ENCODE results near the gene GABBR1. TPM values are rescaled to one million over a fixed set of nuclear protein-coding genes. Genes with fewer than 3 reads are reported as not detected.

The GABBR1 gene
- total RNA-seq, 1 donor from 2014 or later = 33.5 TPM

DNA sequence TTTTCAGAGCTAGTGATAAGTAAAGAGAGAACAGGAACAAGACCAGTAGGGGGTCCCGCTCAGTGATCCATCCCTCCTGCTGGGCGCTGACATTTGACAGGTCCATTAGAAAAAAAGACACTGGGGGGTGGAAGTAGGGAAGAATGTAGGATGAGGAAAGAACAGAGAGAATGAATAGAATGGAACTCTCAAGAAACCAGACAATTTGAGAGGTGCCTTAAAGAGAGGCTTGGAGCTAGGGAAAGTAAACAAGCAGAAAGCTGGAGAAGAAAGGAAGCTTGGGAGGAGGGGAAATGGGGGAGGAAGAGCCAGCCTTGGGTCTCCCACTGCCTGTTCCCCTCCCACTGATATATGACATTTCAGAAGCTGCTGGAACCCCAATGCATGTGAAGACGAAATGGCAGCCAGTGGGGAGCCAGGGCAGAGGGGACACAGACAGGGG, 8.4 kb downstream of the GABBR1 start:
- DNase-seq (ENCODE audit: low spot score) = no peak

- no peak for DNase-seq (ENCODE audit: low spot score)
Observed at GRCh38 chr6:29620630-29621029, 12.4 kb downstream of the GABBR1 start.

DNA sequence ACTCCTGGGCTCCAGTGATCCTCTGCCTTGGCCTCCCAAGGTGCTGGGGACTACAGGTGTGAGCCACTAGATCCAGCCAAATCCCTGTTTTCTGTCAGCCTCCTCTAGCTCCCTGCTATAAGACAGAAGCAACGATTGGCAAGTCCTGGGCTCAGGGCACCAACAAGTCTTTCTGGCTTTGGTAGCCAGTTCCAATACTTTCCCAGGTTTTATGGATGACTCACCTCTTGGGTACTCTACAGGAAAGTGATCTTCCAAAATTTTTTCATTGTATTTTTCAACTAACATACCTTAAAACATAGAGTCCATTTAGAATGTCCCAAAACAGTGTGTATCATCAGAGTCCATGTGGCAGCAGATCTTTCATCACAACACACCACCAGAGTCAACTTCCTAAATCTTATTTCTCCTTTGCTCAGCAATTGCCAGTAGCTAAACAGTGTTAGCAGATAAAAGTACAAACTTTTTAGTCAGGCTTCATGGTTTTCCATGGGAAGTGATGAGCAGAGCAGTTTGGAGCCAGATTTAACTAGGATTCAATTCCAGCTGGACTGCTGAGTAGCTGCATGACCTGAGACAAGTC, 13.3 kb downstream of the GABBR1 start:
- DNase-seq (ENCODE audit: low spot score) = no peak

DNA sequence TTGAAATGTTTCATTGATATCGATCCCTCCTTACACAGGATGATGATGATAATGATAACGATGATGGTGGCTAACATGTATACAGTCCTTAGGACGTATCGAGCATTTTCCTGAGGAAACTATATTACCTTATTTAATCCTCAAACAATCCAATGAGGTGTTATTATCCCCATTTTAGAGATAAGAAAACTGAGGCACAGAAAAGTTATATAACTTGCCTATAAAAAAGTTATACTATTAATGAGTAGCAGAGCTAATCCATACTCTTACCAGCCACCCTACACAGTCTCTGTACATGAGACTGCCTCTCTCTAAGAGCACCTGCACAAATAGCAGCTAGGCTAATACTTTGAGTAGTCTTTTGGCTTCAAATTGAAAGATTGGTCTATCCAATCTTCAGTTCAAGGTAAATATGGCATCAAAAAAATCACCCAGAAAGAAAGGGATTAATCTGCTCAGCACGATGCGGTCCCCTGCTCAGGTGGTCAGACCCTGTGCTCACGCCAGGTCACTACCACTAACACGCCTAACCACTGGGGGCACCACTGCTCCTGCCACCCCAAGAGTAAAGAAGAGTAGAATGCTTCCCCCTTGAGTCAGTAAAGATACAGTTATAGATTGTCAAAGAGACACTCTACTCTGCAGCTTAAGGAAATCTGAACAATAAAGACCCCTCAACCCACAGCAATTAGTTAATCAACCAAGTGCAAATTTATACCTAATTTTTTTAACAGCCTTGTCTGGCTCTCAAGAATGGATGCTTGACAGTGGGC, 15.0 kb downstream of the GABBR1 start:
- DNase-seq (ENCODE audit: low spot score) = no peak

DNA sequence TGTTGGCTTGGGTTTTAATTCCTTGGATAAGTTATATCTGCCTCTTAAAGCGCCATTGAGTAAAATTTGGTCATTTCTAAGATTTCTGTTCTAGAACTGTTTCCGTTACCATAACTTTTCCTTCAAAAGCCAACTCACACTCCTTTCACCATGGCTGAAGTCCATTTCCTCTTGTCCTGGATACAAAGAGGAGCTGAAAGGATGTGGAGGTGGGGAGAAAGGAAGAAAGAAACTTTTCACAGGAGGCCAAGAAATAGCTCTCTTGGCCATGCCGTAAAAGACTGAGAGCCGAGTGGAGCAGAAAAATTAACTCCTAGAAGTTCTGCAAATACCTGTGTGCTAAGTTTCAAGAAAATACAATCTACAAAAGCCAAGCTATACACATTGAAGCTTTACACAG, 21.6 kb downstream of the GABBR1 start:
- no peak for DNase-seq (ENCODE audit: low spot score)

- DNase-seq (ENCODE audit: low spot score) = no peak
Observed at GRCh38 chr6:29610540-29610939, 22.4 kb downstream of the GABBR1 start.

DNA sequence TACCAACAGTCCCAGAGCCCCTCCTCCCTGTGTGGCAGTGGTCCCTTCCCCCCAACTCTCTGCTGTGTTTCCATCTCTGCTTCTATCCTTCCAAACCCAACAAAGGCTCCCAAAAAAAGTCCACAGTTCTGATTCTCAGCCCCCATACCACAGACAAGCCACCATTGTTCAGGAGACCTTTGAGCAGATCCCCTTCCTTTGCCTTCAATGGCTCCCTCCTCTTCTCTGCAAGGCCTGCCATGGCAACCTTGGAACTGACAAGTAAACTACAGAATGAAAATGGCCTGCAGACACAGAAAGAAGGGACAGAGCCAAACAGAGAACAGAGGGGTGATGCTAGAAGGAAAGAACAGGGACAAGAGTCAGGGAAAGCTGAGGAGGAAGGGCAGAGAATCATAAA, 24.9 kb downstream of the GABBR1 start:
- no peak for DNase-seq (ENCODE audit: low spot score)

GRCh38 chr6:29603930-29604329, 29.1 kb downstream of the GABBR1 start:
- DNase-seq (ENCODE audit: low spot score) = no peak

DNA sequence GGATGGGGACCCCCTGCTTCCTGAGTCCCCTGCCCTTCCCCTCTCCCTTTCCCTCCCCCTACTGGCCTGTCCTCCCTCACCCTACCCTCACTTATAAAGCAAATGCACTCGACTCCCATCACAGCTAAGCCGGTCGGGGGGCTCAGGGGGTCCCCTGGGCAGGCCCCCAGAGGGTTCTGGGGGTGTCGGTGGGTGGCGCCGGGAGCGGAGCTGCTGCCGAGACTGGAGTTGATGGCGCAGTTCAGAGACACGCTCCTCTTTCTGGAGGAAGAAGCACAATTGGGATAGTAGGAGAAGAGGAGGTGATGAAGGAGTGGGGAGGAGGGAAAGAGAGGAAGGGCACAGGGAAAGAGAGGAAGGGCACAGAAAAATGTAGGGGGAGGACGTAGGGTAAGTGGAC, 29.5 kb downstream of the GABBR1 start:
- DNase-seq (ENCODE audit: low spot score) = no peak

- no peak for DNase-seq (ENCODE audit: low spot score)
Observed at GRCh38 chr6:29602564-29603361, 30.2 kb downstream of the GABBR1 start.

- DNase-seq (ENCODE audit: low spot score) = no peak
Observed at GRCh38 chr6:29598172-29598747, 34.7 kb downstream of the GABBR1 start.

GRCh38 chr6:29597184-29597583, 35.8 kb downstream of the GABBR1 start:
- no peak for DNase-seq (ENCODE audit: low spot score)

DNA sequence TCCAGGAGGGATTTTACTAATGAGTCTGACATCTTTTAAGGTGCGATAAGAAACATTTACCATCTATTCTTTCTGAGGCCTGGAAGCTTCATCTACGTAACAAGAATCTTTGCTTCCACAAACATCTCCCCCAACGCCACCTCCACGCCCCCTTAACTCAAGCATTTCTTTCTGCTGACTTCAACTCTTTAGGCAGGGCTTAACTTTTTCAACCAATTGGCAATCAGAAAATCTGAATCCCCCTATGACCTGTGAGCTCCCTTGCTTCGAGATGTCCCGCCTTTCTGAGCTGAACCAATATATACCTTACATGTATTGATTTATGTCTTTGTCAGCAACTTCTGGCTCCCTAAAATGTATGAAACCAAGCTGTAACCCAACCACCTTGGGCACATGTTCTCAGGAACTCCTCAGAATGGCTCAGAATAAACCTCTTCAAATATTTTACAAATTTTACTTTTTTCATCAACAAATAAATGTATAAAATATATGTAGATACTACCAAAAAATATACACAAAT, 36.5 kb downstream of the GABBR1 start:
- DNase-seq (ENCODE audit: low spot score) = no peak

DNA sequence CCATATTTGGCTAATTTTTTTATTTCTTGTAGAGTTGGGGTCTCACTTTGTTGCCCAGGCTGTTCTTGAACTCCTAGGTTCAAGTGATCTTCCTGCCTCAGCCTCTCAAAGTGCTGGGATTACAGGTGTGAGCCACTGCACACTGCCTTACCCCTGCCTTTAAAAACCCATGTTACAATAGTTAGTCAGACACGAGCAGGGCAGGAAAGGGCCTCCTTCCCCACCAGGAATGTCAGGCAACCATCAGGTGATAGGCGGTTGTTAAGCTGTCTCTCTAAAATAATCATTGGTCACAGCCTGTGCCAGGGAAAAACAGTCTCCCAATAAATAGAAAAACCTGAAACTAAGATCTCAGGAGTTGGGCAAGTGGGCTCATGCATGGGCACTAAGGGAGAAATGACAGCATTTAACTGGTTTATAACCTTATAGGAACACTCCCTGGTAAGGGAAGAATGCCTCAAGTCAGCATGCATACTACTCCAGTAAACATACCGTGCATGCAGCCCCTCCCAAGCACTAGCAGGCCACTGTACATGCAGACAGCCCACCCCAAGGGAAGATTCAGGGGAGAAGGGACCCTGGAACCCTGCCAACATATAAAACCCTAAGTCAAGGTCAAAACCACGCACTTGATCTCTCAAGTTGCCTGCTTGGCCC, 39.7 kb downstream of the GABBR1 start:
- DNase-seq (ENCODE audit: low spot score) = no peak

DNA sequence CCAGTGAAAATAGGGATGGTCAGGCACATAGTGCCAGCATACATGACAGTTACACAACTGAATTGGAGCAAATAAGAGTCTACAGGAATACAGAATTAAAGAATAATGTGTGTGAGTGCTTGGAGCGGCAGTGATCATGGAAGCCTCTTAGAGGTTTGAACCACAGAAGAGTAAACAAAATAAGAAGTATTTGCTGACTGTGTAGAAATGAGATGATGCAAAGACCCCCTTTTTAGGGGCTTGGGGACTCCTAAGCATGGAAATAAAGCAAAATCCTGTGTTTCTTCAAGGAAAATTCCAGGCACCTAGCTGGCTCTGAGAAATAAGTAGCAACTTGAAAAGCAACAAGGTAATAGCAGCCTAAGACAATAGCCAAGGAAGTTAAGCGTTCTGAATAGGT, 41.3 kb downstream of the GABBR1 start:
- DNase-seq (ENCODE audit: low spot score) = no peak

GRCh38 chr6:29590218-29590808, 42.7 kb downstream of the GABBR1 start:
- DNase-seq (ENCODE audit: low spot score) = no peak

- no peak for DNase-seq (ENCODE audit: low spot score)
Observed at GRCh38 chr6:29589423-29590048, 43.4 kb downstream of the GABBR1 start.

- DNase-seq (ENCODE audit: low spot score) = no peak
Observed at GRCh38 chr6:29584821-29585220, 48.2 kb downstream of the GABBR1 start, which contains the start of gene OR2H2. OR2H2 (plus strand) TSS chr6:29585121; CDS start chr6:29587945, 2,824 bp downstream.

GRCh38 chr6:29577544-29577943, 55.4 kb downstream of the GABBR1 start:
- no peak for DNase-seq (ENCODE audit: low spot score)

DNA sequence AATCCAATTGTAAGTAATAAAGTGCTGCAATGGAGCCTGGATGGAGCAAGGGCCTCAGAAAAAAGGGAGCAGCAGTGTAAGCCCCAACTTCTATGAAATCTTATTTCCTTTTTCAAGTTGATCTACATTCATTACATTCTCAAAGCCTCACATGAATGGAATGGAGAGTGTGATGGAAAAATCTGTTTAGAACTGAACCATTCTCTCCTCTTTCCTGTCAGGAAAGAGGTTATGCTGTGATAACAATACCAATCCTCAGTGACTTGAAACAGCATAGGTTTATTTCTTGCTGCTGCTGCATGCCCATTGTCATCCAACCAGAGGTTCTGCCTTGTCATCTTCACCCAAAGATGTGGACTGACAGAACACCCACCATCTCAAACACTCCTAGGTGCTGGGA, 56.9 kb downstream of the GABBR1 start:
- no peak for DNase-seq (ENCODE audit: low spot score)
